Loucy (cell line): ENCODE measurements around the gene CALML3.

ENCODE experiments used
- H2AFZ ChIP-seq: fragments of 200-600 bp; sonication (generic); 2 replicates; pipeline ENCODE4 v1.6.0; 2016; ENCODE audit warnings: antibody characterized with exemption, mild to moderate bottlenecking, low read length, moderate library complexity
- H3F3A ChIP-seq: fragments of 200-600 bp; 2 replicates; pipeline ENCODE4 v1.6.0; 2016; ENCODE audit warnings: antibody characterized with exemption, low read depth, mild to moderate bottlenecking
- H3K27me3 ChIP-seq: fragments of 200-600 bp; sonication (generic); 2 replicates; pipeline ENCODE4 v1.6.1; 2014; ENCODE audit warnings: low read length, mild to moderate bottlenecking; ENCODE audit not compliant: insufficient read depth, poor library complexity, severe bottlenecking
- H3K36me3 ChIP-seq: fragments of 200-600 bp; sonication (generic); 2 replicates; pipeline ENCODE4 v1.6.1; 2016; ENCODE audit warnings: low read length; ENCODE audit not compliant: insufficient read depth
- H3K4me1 ChIP-seq: fragments of 200-600 bp; sonication (generic); 2 replicates; pipeline ENCODE4 v1.5.1; 2014; ENCODE audit warnings: low read length, mild to moderate bottlenecking; ENCODE audit not compliant: insufficient read depth, poor library complexity, severe bottlenecking
- H3K4me2 ChIP-seq: fragments of 200-600 bp; sonication (generic); 2 replicates; pipeline ENCODE4 v1.6.0; 2014; ENCODE audit warnings: antibody characterized with exemption, low read length, low read depth, mild to moderate bottlenecking; ENCODE audit not compliant: poor library complexity, severe bottlenecking
- H3K4me3 ChIP-seq: fragments of 200-600 bp; sonication (generic); 2 replicates; pipeline ENCODE4 v1.5.1; 2014; ENCODE audit warnings: low read length, mild to moderate bottlenecking, mixed read lengths; ENCODE audit not compliant: poor library complexity, severe bottlenecking
- H3K79me2 ChIP-seq: fragments of 200-600 bp; sonication (generic); 2 replicates; pipeline ENCODE4 v1.6.1; 2014; ENCODE audit warnings: low read length; ENCODE audit not compliant: insufficient read depth
- H3K9ac ChIP-seq: fragments of 200-600 bp; sonication (generic); 2 replicates; pipeline ENCODE4 v1.6.0; 2014; ENCODE audit warnings: mild to moderate bottlenecking, low read depth, low read length, moderate library complexity; ENCODE audit not compliant: poor library complexity, severe bottlenecking
- H3K9me2 ChIP-seq: fragments of 200-600 bp; sonication (generic); replicated peaks from 2 replicates; pipeline ENCODE4 v1.6.1; 2016; ENCODE audit warnings: low read depth, low read length, mixed read lengths
- H3K9me3 ChIP-seq: fragments of 200-600 bp; sonication (generic); 2 replicates; pipeline ENCODE4 v1.6.1; 2014; ENCODE audit warnings: mild to moderate bottlenecking, antibody characterized with exemption, low read length, low read depth; ENCODE audit not compliant: insufficient read depth
- H4K20me1 ChIP-seq: fragments of 200-600 bp; sonication (generic); 2 replicates; pipeline ENCODE4 v1.6.0; 2014; ENCODE audit warnings: antibody characterized with exemption, low read length, mild to moderate bottlenecking; ENCODE audit not compliant: insufficient read depth, poor library complexity, severe bottlenecking
- CTCF ChIP-seq: fragments of 200-600 bp; sonication (generic); conservative IDR thresholded peaks from 2 replicates; pipeline ENCODE4 v1.5.1; 2014; ENCODE audit warnings: mild to moderate bottlenecking, antibody characterized with exemption, low read length
- EZH2phosphoT487 ChIP-seq: fragments of 200-600 bp; IDR thresholded peaks from 2 replicates; pipeline ENCODE4 v1.6.1; 2018; ENCODE audit warnings: antibody characterized with exemption, mild to moderate bottlenecking, moderate library complexity, borderline replicate concordance

Gene CALML3

GRCh38 chr10:5570007-5570655, 45.4 kb downstream of the CALML3 start:
- no peaks in the 10 kb centered on the region for H3K27me3 ChIP-seq
- H4K20me1 ChIP-seq: no peaks in the 10 kb centered on the region
- H3K36me3 ChIP-seq: no peaks in the 10 kb centered on the region
- H3K9me3 ChIP-seq: no peaks in the 10 kb centered on the region
- no peaks in the 10 kb centered on the region for H3K9me2 ChIP-seq
- H3K9ac ChIP-seq: no peak overlapping the region
- H3K4me2 ChIP-seq: no peak overlapping the region
- H3K79me2 ChIP-seq: no peaks in the 10 kb centered on the region
- no peaks in the 10 kb centered on the region for H3F3A ChIP-seq
- H3K4me3 ChIP-seq: no peak overlapping the region
- no peak overlapping the region for H2AFZ ChIP-seq
- no peaks in the 10 kb centered on the region for H3K4me1 ChIP-seq
- TF ChIP-seq EZH2phosphoT487 (no peak), CTCF (no peak)

DNA sequence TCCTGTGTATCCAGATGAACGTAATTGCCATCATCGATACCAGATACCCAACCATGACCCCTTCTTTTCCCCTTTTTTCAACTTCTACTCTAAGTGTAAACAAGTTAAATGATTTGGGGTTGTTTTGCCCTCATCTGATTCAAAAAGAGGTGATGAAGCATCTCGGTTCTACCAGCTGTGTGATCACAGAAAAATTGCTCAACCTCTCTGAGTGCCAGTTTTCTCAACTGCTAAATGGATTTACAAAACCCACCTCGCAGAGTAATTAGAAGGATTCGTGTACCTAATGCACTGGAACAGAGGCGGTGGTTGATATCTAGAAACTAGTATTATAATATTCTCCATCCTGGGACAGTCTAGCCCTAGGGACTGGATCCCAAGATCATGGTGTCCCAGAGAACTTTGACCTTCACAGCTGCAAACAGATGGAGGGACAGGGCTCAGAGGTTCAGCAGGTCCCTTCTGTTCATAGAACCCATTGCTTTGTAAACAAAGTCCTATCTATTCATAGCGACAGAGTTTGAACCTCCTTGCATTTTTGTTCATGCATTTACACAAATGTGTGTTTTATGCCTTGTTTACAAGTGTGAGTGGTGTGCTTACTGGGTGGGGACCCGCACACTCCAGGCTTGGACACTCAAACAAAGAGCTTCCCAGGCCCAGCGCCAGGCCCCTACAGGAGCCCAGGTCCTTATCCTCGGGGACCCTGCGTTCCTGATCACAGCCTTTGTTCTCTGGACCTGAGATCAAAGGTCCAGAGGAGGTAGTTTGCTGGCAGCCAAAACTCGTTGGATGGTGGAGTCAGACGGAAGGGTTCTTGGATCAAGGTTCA, 46.4 kb downstream of the CALML3 start:
- no peaks in the 10 kb centered on the region for H3K27me3 ChIP-seq
- no peaks in the 10 kb centered on the region for H3K9me3 ChIP-seq
- no peak overlapping the region for H3K4me2 ChIP-seq
- H2AFZ ChIP-seq: no peak overlapping the region
- no peaks in the 10 kb centered on the region for H3K9me2 ChIP-seq
- no peaks in the 10 kb centered on the region for H3K36me3 ChIP-seq
- no peaks in the 10 kb centered on the region for H4K20me1 ChIP-seq
- no peak overlapping the region for H3K4me3 ChIP-seq
- no peaks in the 10 kb centered on the region for H3F3A ChIP-seq
- no peaks in the 10 kb centered on the region for H3K79me2 ChIP-seq
- no peaks in the 10 kb centered on the region for H3K4me1 ChIP-seq
- TF ChIP-seq CTCF: no peak
- no peak for TF ChIP-seq EZH2phosphoT487
- H3K9ac ChIP-seq: no peak overlapping the region

- H3K9ac ChIP-seq: no peak overlapping the region
- H3K9me2 ChIP-seq: no peaks in the 10 kb centered on the region
- no peaks in the 10 kb centered on the region for H3K27me3 ChIP-seq
- no peak overlapping the region for H3K4me2 ChIP-seq
- no peaks in the 10 kb centered on the region for H3F3A ChIP-seq
- no peaks in the 10 kb centered on the region for H3K4me1 ChIP-seq
- H4K20me1 ChIP-seq: no peaks in the 10 kb centered on the region
- H3K9me3 ChIP-seq: no peaks in the 10 kb centered on the region
- no peaks in the 10 kb centered on the region for H3K36me3 ChIP-seq
- H3K79me2 ChIP-seq: no peaks in the 10 kb centered on the region
- no peak overlapping the region for H3K4me3 ChIP-seq
- H2AFZ ChIP-seq: no peak overlapping the region
- TF ChIP-seq CTCF: no peak
- no peak for TF ChIP-seq EZH2phosphoT487
Observed at GRCh38 chr10:5571826-5572225, 47.1 kb downstream of the CALML3 start.
